Choroid plexus epithelial cell (primary cell): ENCODE results near the gene PPP4R2.
A peak's percentile ranks its signal among the peaks of the same experiment; 100 is the strongest.

Source experiments
- DNase-seq: peaks from one replicate; pipeline ENCODE4 v3.0.0-alpha.2; 2010; ENCODE audit warnings: low read depth
- H3K4me3 ChIP-seq: 2 replicates; pipeline ENCODE4 v1.5.1; 2011; ENCODE audit warnings: low read depth, mild to moderate bottlenecking, control low read depth, low read length, moderate library complexity
- CTCF ChIP-seq: conservative IDR thresholded peaks from 2 replicates; pipeline ENCODE4 v1.5.1; 2011; ENCODE audit warnings: low read depth, mild to moderate bottlenecking, control low read depth, inconsistent platforms, low read length, moderate library complexity

The PPP4R2 gene

GRCh38 chr3:73031573-73032103 is 35.0 kb downstream of the PPP4R2 start:
- no peak overlapping the region for H3K4me3 ChIP-seq
- no peak for TF ChIP-seq CTCF
- no peak for DNase-seq

- no peak for TF ChIP-seq CTCF
- DNase-seq = peak; percentile 80
- H3K4me3 ChIP-seq = no peak overlapping the region
These were observed 40.3 kb downstream of the PPP4R2 start for GRCh38 chr3:73036694-73037591.

- no peak overlapping the region for H3K4me3 ChIP-seq
- no peak for DNase-seq
- no peak for TF ChIP-seq CTCF
These were observed 44.9 kb downstream of the PPP4R2 start for GRCh38 chr3:73041537-73041936.

- TF ChIP-seq CTCF = no peak
These were observed 46.8 kb downstream of the PPP4R2 start for GRCh38 chr3:73043414-73043813.

GRCh38 chr3:73045391-73045790 is 48.8 kb downstream of the PPP4R2 start:
- peak; percentile 64 for DNase-seq
- no peak overlapping the region for H3K4me3 ChIP-seq
- TF ChIP-seq CTCF = no peak

More at GRCh38 chr3:73043414-73043813, 46.8 kb downstream of the PPP4R2 start:
- H3K4me3 ChIP-seq = no peak overlapping the region
- no peak for DNase-seq

GRCh38 chr3:73046195-73046594 is 49.6 kb downstream of the PPP4R2 start:
- no peak for TF ChIP-seq CTCF
- no peak overlapping the region for H3K4me3 ChIP-seq
- no peak for DNase-seq

- no peak for TF ChIP-seq CTCF
- DNase-seq = no peak
- no peak overlapping the region for H3K4me3 ChIP-seq
These were observed 52.7 kb downstream of the PPP4R2 start for GRCh38 chr3:73049319-73049718.
